Bronchial smooth muscle cell (primary cell): ENCODE data around the gene ARF3. TPM values are rescaled to one million over a fixed set of nuclear protein-coding genes. Genes with fewer than 3 reads are reported as not detected.

Experiments used
- total RNA-seq: library from RNA; depleted of rRNA; stranded (reverse); fragments of >200 nt; gene quantifications from 2 replicates; pipeline ENCODE4 v1.2.1, GENCODE V29; 2014

ARF3 gene
- 26.3 and 28.9 TPM in 2 replicates for total RNA-seq

DNA sequence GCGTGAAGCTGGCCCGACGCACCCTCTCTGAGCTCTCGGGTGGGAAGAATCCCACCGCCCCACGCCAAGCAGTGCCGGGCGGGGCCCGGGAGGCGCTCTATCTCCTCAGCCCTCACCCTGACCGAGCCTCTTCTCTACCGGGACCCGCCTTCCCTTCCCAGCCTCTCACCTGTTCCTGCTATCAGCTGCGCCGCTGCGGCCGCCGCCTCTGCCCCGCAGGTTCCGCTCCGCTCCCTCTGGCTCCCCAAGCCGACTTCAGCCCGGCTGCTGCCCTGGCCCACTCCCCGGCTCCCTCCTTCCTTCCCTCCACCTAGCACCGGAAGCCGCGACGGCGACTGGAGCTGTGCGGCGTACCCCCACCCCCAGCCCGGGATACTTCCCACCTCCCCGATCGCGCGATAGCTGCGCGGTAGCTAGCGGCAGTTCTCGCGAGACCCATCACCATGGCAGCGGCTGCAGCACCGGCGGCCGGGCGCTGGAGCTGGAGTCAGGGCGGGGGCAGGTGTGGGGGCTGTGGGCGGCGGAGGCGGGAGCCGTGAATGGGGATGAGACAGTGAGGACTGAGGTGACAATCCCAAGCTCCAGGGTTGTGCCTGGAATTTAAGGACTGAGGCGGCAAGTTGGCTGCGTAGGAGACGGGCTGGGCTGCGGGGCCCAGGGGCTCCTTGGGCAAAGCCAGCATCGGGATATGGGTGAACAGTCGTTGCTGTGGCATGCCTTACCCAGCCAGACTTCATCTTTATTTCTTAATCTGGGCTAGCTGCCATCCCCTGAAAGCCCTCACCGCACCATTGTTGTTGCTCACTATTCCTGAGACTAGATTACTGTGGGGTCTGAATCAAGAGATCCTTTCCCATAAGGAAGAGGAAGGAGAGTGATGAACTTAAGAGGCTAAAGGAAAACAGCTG lies at the start of gene ARF3:
Gene ARF3, minus strand, starts transcription at position 347 of the 908 bp plus-strand sequence. CDS start 16,392 bp downstream, outside the sequence.

DNA sequence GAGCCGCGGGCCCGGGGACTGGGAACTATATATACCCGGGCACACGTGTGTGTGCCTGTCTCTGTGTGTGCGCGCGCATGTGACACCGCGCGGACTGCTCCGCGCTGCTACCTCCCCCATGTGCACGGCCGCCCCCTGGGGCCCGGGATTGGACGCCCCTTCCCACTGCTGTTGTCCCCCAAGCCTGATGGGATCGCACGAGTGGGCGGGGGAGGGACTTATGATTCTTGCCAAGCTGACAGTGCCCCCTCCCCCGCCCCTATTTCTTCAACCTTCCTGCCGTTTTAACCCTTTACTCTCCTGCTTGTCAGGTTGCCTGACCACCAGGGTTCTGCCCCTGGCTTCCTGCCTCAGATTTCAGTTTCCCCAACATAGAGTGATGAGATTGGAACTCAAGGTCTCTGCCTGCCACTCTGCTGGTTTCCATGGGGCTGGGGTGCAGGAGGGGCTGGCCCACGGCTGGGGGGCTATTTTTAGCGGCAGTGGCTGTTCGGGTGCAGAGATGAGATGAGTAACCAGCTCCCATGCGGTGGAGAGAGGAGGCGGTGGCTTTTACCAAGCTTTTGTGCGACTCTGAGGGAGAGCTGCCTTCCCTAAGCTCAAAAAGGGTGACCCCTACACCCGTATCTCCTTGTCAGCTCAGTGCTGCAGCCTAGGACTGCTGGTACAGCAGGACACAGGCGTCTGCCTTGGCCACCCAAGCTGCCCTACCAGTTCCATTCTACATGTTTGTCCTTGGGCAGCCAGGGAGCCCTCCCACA lies 42.3 kb upstream of the ARF3 start, which contains the start of gene DDN:
Gene DDN, minus strand, starts transcription at position 5 of the 761 bp plus-strand sequence. CDS start 88 bp downstream, outside the sequence.

DNA sequence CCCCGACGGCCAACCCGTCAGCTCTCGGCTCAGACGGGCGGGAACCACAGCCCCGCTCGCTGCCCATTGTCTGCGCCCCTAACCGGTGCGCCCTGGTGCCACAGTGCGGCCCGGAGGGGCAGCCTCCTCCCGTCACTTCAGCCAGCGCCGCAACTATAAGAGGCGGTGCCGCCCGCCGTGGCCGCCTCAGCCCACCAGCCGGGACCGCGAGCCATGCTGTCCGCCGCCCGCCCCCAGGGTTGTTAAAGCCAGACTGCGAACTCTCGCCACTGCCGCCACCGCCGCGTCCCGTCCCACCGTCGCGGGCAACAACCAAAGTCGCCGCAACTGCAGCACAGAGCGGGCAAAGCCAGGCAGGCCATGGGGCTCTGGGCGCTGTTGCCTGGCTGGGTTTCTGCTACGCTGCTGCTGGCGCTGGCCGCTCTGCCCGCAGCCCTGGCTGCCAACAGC lies 21.0 kb upstream of the ARF3 start, which contains the start of gene WNT1:
Gene WNT1, plus strand, starts transcription at position 32 of the 450 bp plus-strand sequence. Its CDS starts 329 bp downstream, at position 361.

DNA sequence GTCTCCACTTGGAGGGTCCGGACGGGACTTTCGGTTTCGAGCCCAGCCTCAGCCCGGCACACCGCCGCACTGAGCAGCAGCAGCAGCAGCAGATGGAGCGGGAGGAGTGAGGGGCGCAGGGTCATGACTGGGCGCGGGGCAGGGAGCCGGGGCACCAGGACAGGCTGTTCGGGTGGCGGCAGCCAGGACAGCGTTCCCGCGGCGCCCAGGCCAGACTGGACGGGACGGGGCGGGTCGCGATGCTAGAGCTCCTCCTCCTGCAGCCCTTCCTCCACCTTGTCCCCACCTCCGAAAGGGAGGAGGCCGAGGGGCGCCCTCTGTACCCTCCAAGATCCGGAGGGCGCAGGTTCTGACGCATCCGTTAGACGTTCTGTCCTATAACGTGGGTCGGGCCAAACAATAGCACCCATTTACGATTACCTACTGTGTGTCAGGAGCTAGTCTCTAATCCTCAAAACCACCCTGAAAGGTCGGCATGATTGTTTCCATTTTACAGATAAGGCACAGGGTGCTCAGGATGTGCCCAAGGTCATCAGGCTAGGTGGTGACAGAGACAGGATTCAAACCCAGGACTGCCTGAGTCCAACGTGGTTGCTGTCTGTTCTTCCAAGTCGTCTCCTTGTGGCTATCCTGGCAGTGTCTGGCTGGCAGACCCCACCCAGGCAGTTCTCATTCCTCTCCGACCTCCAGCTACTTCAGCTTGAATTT lies 31.8 kb downstream of the ARF3 start, which contains the start of gene FKBP11:
Gene FKBP11, minus strand, starts transcription at position 189 of the 708 bp plus-strand sequence. Its CDS starts 64 bp downstream, at position 125.

Other genes starting within 250 kb of the ARF3 start
- gene CCNT1, start 240.8 kb downstream of the ARF3 start, total RNA-seq = 13.4 and 16.1 TPM in 2 replicates
- gene ADCY6, start 168.4 kb downstream of the ARF3 start, total RNA-seq = 44.8 and 56.3 TPM in 2 replicates
- gene CACNB3, start 139.0 kb downstream of the ARF3 start, total RNA-seq = 22.4 and 43.2 TPM in 2 replicates
- gene DDX23, start 105.3 kb downstream of the ARF3 start, total RNA-seq = 75.7 and 121 TPM in 2 replicates
- 0.26 and 0.79 TPM in 2 replicates for gene RND1, start 91.6 kb downstream of the ARF3 start, total RNA-seq
- gene FKBP11, start 32.0 kb downstream of the ARF3 start, total RNA-seq = 14.4 and 15.8 TPM in 2 replicates
- gene WNT10B, start 14.2 kb upstream of the ARF3 start, total RNA-seq = under 0.01 and 0.34 TPM in 2 replicates
- gene WNT1, start 20.8 kb upstream of the ARF3 start, total RNA-seq = not detected in 2 replicates
- under 0.01 TPM in 2 replicates for gene DDN, start 41.9 kb upstream of the ARF3 start, total RNA-seq
- 73.2 and 85.3 TPM in 2 replicates for gene PRKAG1, start 61.3 kb upstream of the ARF3 start, total RNA-seq
- gene KMT2D, start 103.3 kb upstream of the ARF3 start, total RNA-seq = 17.5 and 26.1 TPM in 2 replicates
- gene RHEBL1, start 112.5 kb upstream of the ARF3 start, total RNA-seq = under 0.01 TPM in 1 of 2 replicates, not detected in the other
- gene DHH, start 137.3 kb upstream of the ARF3 start, total RNA-seq = 0.17 TPM in 1 of 2 replicates, not detected in the other
- 60.2 and 61.0 TPM in 2 replicates for gene LMBR1L, start 153.4 kb upstream of the ARF3 start, total RNA-seq
- 573 and 797 TPM in 2 replicates for gene TUBA1B, start 173.9 kb upstream of the ARF3 start, total RNA-seq
- 861 and 1,359 TPM in 2 replicates for gene TUBA1A, start 231.6 kb upstream of the ARF3 start, total RNA-seq